HEK293 (cell line): ENCODE results near the gene SERINC1.

ENCODE experiments used
- CTCF ChIA-PET: fragments of 350-600 bp; formaldehyde crosslinking; extraction: SDS; loops from one replicate; lab custom pipeline; 2021; ENCODE audit warnings: antibody characterized with exemption; lab: Yijun Ruan, JAX
- POLR2A ChIA-PET: fragments of 300-600 bp; formaldehyde crosslinking; extraction: SDS; loops from one replicate; lab custom pipeline; 2020; ENCODE audit warnings: antibody characterized with exemption, inconsistent platforms; lab: Yijun Ruan, JAX
- H3K27ac ChIP-seq: fragments of 200-500 bp; sonication (Bioruptor generic); 2 replicates; pipeline ENCODE4 v1.5.1; 2014; ENCODE audit warnings: low read depth, low read length, control low read depth, inconsistent platforms; ENCODE audit errors: extremely low read depth
- H3K36me3 ChIP-seq, 2 experiments: fragments of 200-500 bp in 1 of 2; sonication (Bioruptor generic) in 1 of 2; 1 replicate in 1 of 2; 2 replicates in 1 of 2; pipeline ENCODE4 v1.5.1; 2014 to 2017; ENCODE audit warnings: inconsistent platforms in 2 of 2, low read length in 2 of 2; ENCODE audit not compliant: control insufficient read depth in 2 of 2, insufficient read depth in 1 of 2
- H3K4me1 ChIP-seq: fragments of 200-500 bp; sonication (Bioruptor generic); 2 replicates; pipeline ENCODE4 v1.5.1; 2014; ENCODE audit warnings: mild to moderate bottlenecking, low read length, inconsistent platforms; ENCODE audit not compliant: control insufficient read depth, insufficient read depth
- H3K4me3 ChIP-seq: 2 replicates; pipeline ENCODE4 v1.5.1; 2011; ENCODE audit warnings: low read depth, mild to moderate bottlenecking, control low read depth, low read length, moderate library complexity
- H3K9me3 ChIP-seq: fragments of 200-500 bp; sonication (Bioruptor generic); 2 replicates; pipeline ENCODE4 v1.5.1; 2014; ENCODE audit warnings: low read depth, low read length, inconsistent platforms; ENCODE audit not compliant: control insufficient read depth, insufficient read depth
- BCL11A ChIP-seq: fragments of 450-650 bp; formaldehyde crosslinking; IDR thresholded peaks from 2 replicates; pipeline ENCODE4 v1.5.1; 2016; ENCODE audit warnings: low read depth, missing biosample characterization, missing genetic modification characterization
- GLI4 ChIP-seq: fragments of 450-650 bp; formaldehyde crosslinking; IDR thresholded peaks from 2 replicates; pipeline ENCODE4 v1.5.1; 2016; ENCODE audit warnings: missing biosample characterization, missing genetic modification characterization
- OSR2 ChIP-seq: fragments of 450-650 bp; formaldehyde crosslinking; IDR thresholded peaks from 2 replicates; pipeline ENCODE4 v1.5.1; 2016; ENCODE audit warnings: missing biosample characterization, missing genetic modification characterization
- PRDM4 ChIP-seq: fragments of 450-650 bp; formaldehyde crosslinking; IDR thresholded peaks from 2 replicates; pipeline ENCODE4 v1.5.1; 2017; ENCODE audit warnings: missing biosample characterization, missing genetic modification characterization
- REPIN1 ChIP-seq: fragments of 450-650 bp; formaldehyde crosslinking; IDR thresholded peaks from 2 replicates; pipeline ENCODE4 v1.5.1; 2017; ENCODE audit warnings: missing biosample characterization, missing genetic modification characterization, low read depth
- TCF7L2 ChIP-seq: IDR thresholded peaks from 2 replicates; pipeline ENCODE4 v1.6.1; 2011; ENCODE audit warnings: low read depth, mild to moderate bottlenecking, inconsistent platforms, low read length, moderate library complexity, borderline replicate concordance
- ZBTB44 ChIP-seq: fragments of 450-650 bp; IDR thresholded peaks from 2 replicates; pipeline ENCODE4 v1.5.1; 2018; ENCODE audit warnings: missing biosample characterization, mild to moderate bottlenecking, missing genetic modification characterization
- ZNF2 ChIP-seq: fragments of 450-650 bp; formaldehyde crosslinking; IDR thresholded peaks from 2 replicates; pipeline ENCODE4 v1.5.1; 2016; ENCODE audit warnings: missing biosample characterization, missing genetic modification characterization
- ZNF311 ChIP-seq: fragments of 450-650 bp; formaldehyde crosslinking; IDR thresholded peaks from 2 replicates; pipeline ENCODE4 v1.5.1; 2017; ENCODE audit warnings: missing biosample characterization, missing genetic modification characterization, borderline replicate concordance
- ZNF335 ChIP-seq: fragments of 450-650 bp; formaldehyde crosslinking; conservative IDR thresholded peaks from 2 replicates; pipeline ENCODE4 v1.5.1; 2016; ENCODE audit warnings: missing biosample characterization, missing genetic modification characterization
- ZNF350 ChIP-seq: fragments of 450-650 bp; formaldehyde crosslinking; IDR thresholded peaks from 2 replicates; pipeline ENCODE4 v1.5.0; 2017; ENCODE audit warnings: missing biosample characterization, mild to moderate bottlenecking, missing genetic modification characterization
- ZNF362 ChIP-seq: fragments of 450-650 bp; formaldehyde crosslinking; IDR thresholded peaks from 2 replicates; pipeline ENCODE4 v1.5.1; 2016; ENCODE audit warnings: missing biosample characterization, missing genetic modification characterization
- ZNF366 ChIP-seq: fragments of 450-650 bp; formaldehyde crosslinking; conservative IDR thresholded peaks from 2 replicates; pipeline ENCODE4 v1.5.1; 2016; ENCODE audit warnings: missing biosample characterization, missing genetic modification characterization
- ZNF416 ChIP-seq: fragments of 450-650 bp; formaldehyde crosslinking; IDR thresholded peaks from 2 replicates; pipeline ENCODE4 v1.5.1; 2016; ENCODE audit warnings: missing biosample characterization, missing genetic modification characterization
- ZNF449 ChIP-seq: fragments of 450-650 bp; formaldehyde crosslinking; IDR thresholded peaks from 2 replicates; pipeline ENCODE4 v1.5.1; 2017; ENCODE audit warnings: missing biosample characterization, mild to moderate bottlenecking, missing genetic modification characterization, moderate library complexity
- ZNF544 ChIP-seq: fragments of 450-650 bp; formaldehyde crosslinking; IDR thresholded peaks from 2 replicates; pipeline ENCODE4 v1.5.0; 2017; ENCODE audit warnings: missing biosample characterization, missing genetic modification characterization
- ZNF660 ChIP-seq: fragments of 450-650 bp; IDR thresholded peaks from 2 replicates; pipeline ENCODE4 v1.5.1; 2018; ENCODE audit warnings: missing biosample characterization, mild to moderate bottlenecking, missing genetic modification characterization
- ZNF777 ChIP-seq: fragments of 450-650 bp; formaldehyde crosslinking; IDR thresholded peaks from 2 replicates; pipeline ENCODE4 v1.5.1; 2017; ENCODE audit warnings: missing biosample characterization, missing genetic modification characterization, borderline replicate concordance

The SERINC1 gene

GRCh38 chr6:122399055-122399347, 72.6 kb downstream of the SERINC1 start (continued):
- peak; percentile 68; the same call in 1 of the 2 replicates for TF ChIP-seq ZNF335 (tag by site-specific recombination)
- TF ChIP-seq GLI4: 0 out of 2 replicates have a peak, but pooled peaks have one; percentile 11
- TF ChIP-seq ZNF362 (tag by site-specific recombination): no peak; the same call in 1 of the 2 replicates
- TF ChIP-seq ZNF777 (tag by site-specific recombination): no peak
- no peak for TF ChIP-seq OSR2 (tag by site-specific recombination)
- peak; percentile 66; the same call in 1 of the 2 replicates for TF ChIP-seq PRDM4 (tag by site-specific recombination)
- TF ChIP-seq ZNF544 (tag by site-specific recombination): no peak
- TF ChIP-seq ZNF350 (tag by site-specific recombination): no peak
- TF ChIP-seq, all 188 proteins: peak for 10

GRCh38 chr6:122394016-122394415, 77.6 kb downstream of the SERINC1 start:
- ChIA-PET CTCF (interaction anchor here (0.5 to 1.4 kb wide), 4 partner anchors 9 to 872 kb away, joined by 3 to 7 read pairs (median 3); no protein-coding TSS in a partner anchor), POLR2A (no interaction called here)
- Histone ChIP-seq H3K27ac (no peak overlapping the region), H3K4me1 (peaks cover 5% of the 10 kb centered on the region; the same call in 1 of the 2 replicates), H3K9me3 (no peaks in the 10 kb centered on the region), H3K4me3 (no peak overlapping the region), H3K36me3 (no peaks in the 10 kb centered on the region)
- TF ChIP-seq ZBTB44 (tag by site-specific recombination) (no peak), ZNF311 (tag by site-specific recombination) (no peak), ZNF2 (tag by site-specific recombination) (no peak), ZNF660 (no peak), ZNF449 (tag by site-specific recombination) (no peak), REPIN1 (no peak), ZNF366 (tag by site-specific recombination) (no peak), TCF7L2 (no peak), BCL11A (tag by site-specific recombination) (no peak), ZNF416 (tag by site-specific recombination) (no peak)
